H9 (cell line): ENCODE results near the gene CDC20. TPM values are rescaled to one million over a fixed set of nuclear protein-coding genes. Genes with fewer than 3 reads are reported as not detected.
"Not testable (repeated sequence)": the region's sequence is repeated elsewhere in the genome, so short reads cannot be mapped to it uniquely, and the experiment has no call there.

ENCODE experiments used
- DNase-seq: peaks from one replicate; pipeline ENCODE4 v3.0.0-alpha.2; 2017
- H2AFZ ChIP-seq: one replicate; pipeline ENCODE4 v1.6.1; 2013; ENCODE audit warnings: mild to moderate bottlenecking, low read length, control low read depth, moderate library complexity
- H2AK5ac ChIP-seq: 2 replicates; pipeline ENCODE4 v1.6.1; 2013; ENCODE audit warnings: low read length, control low read depth, mixed read lengths; ENCODE audit not compliant: insufficient read length
- H2BK120ac ChIP-seq: one replicate; pipeline ENCODE4 v1.6.1; 2013; ENCODE audit warnings: low read depth, mild to moderate bottlenecking, low read length, control low read depth, inconsistent platforms; ENCODE audit not compliant: poor library complexity, severe bottlenecking
- H2BK12ac ChIP-seq: 2 replicates; pipeline ENCODE4 v1.6.1; 2013; ENCODE audit warnings: low read length, control low read depth, mixed read lengths, low read depth; ENCODE audit not compliant: insufficient read length
- H2BK15ac ChIP-seq: 2 replicates; pipeline ENCODE4 v1.6.1; 2013; ENCODE audit warnings: low read depth, low read length, control low read depth
- H2BK20ac ChIP-seq: one replicate; pipeline ENCODE4 v1.6.1; 2013; ENCODE audit warnings: low read depth, mild to moderate bottlenecking, low read length, control low read depth, inconsistent platforms; ENCODE audit not compliant: poor library complexity, severe bottlenecking
- H2BK5ac ChIP-seq: 2 replicates; pipeline ENCODE4 v1.6.1; 2013; ENCODE audit warnings: low read length, control low read depth, mixed read lengths; ENCODE audit not compliant: insufficient read length
- H3K14ac ChIP-seq: 2 replicates; pipeline ENCODE4 v1.6.1; 2013; ENCODE audit warnings: low read length, control low read depth; ENCODE audit not compliant: insufficient read depth
- H3K18ac ChIP-seq: 2 replicates; pipeline ENCODE4 v1.6.1; 2013; ENCODE audit warnings: low read depth, mild to moderate bottlenecking, mixed read lengths, low read length, control low read depth; ENCODE audit not compliant: insufficient read length
- H3K23ac ChIP-seq: 2 replicates; pipeline ENCODE4 v1.6.1; 2013; ENCODE audit warnings: low read length, control low read depth, mixed read lengths, low read depth; ENCODE audit not compliant: insufficient read length
- H3K23me2 ChIP-seq: 2 replicates; pipeline ENCODE4 v1.6.1; 2013; ENCODE audit warnings: low read depth, mild to moderate bottlenecking, mixed read lengths, low read length, control low read depth; ENCODE audit not compliant: insufficient read length, poor library complexity, severe bottlenecking
- H3K27ac ChIP-seq: 2 replicates; pipeline ENCODE4 v1.5.1; 2013; ENCODE audit warnings: low read length, control low read depth, mixed read lengths, low read depth; ENCODE audit not compliant: insufficient read length
- H3K27me3 ChIP-seq: 2 replicates; pipeline ENCODE4 v1.6.1; 2013; ENCODE audit warnings: low read length, control low read depth, inconsistent platforms; ENCODE audit not compliant: insufficient read depth
- H3K4ac ChIP-seq: 2 replicates; pipeline ENCODE4 v1.6.1; 2013; ENCODE audit warnings: low read depth, mild to moderate bottlenecking, control low read depth, inconsistent platforms, low read length, moderate library complexity
- H3K4me1 ChIP-seq: 2 replicates; pipeline ENCODE4 v1.6.1; 2013; ENCODE audit warnings: low read length, control low read depth, inconsistent platforms; ENCODE audit not compliant: insufficient read depth
- H3K4me2 ChIP-seq: 2 replicates; pipeline ENCODE4 v1.6.1; 2013; ENCODE audit warnings: low read length, control low read depth, mixed read lengths; ENCODE audit not compliant: insufficient read length, insufficient read depth
- H3K56ac ChIP-seq: 2 replicates; pipeline ENCODE4 v1.6.1; 2013; ENCODE audit warnings: low read depth, mild to moderate bottlenecking, mixed read lengths, low read length, control low read depth; ENCODE audit not compliant: insufficient read length
- H3K79me1 ChIP-seq: 2 replicates; pipeline ENCODE4 v1.6.1; 2013; ENCODE audit warnings: low read depth, mild to moderate bottlenecking, moderate library complexity, low read length, control low read depth, inconsistent platforms; ENCODE audit not compliant: insufficient read depth, poor library complexity, severe bottlenecking
- H3K79me2 ChIP-seq: 2 replicates; pipeline ENCODE4 v1.6.1; 2013; ENCODE audit warnings: low read length, control low read depth, inconsistent platforms; ENCODE audit not compliant: insufficient read depth
- H3K9ac ChIP-seq: 2 replicates; pipeline ENCODE4 v1.6.1; 2013; ENCODE audit warnings: low read length, control low read depth, mixed read lengths; ENCODE audit not compliant: insufficient read length; ENCODE audit errors: extremely low read depth
- H3K9me3 ChIP-seq: one replicate; pipeline ENCODE4 v1.6.1; 2013; ENCODE audit warnings: low read depth, low read length, inconsistent platforms; ENCODE audit not compliant: control insufficient read depth
- H3T11ph ChIP-seq: one replicate; pipeline ENCODE4 v1.6.1; 2013; ENCODE audit warnings: mild to moderate bottlenecking, low read length, control low read depth, inconsistent platforms
- H4K20me1 ChIP-seq: one replicate; pipeline ENCODE4 v1.6.1; 2013; ENCODE audit not compliant: control insufficient read depth, insufficient read length, insufficient read depth
- H4K5ac ChIP-seq: 2 replicates; pipeline ENCODE4 v1.6.1; 2013; ENCODE audit warnings: low read depth, mild to moderate bottlenecking, mixed read lengths, low read length, control low read depth; ENCODE audit not compliant: insufficient read length
- H4K8ac ChIP-seq: replicated peaks from 2 replicates; pipeline ENCODE4 v1.6.1; 2013; ENCODE audit warnings: low read length, control low read depth, mixed read lengths, low read depth; ENCODE audit not compliant: insufficient read length
- H4K91ac ChIP-seq: 2 replicates; pipeline ENCODE4 v1.6.1; 2013; ENCODE audit warnings: low read depth, mild to moderate bottlenecking, moderate library complexity, mixed read lengths, low read length, control low read depth; ENCODE audit not compliant: insufficient read length
- H3K27ac Mint-ChIP-seq, 3 experiments: 2 replicates in 2 of 3; 3 replicates in 1 of 3; pipeline ENCODE4 v1.8.0; 2020 to 2021; ENCODE audit warnings: mixed read lengths in 3 of 3, mild to moderate bottlenecking in 1 of 3, moderate library complexity in 1 of 3
- H3K27me3 Mint-ChIP-seq: 2 replicates; pipeline ENCODE4 v1.8.0; 2021; ENCODE audit warnings: low read depth, mild to moderate bottlenecking, moderate library complexity, mixed read lengths
- H3K36me3 Mint-ChIP-seq, 3 experiments: 2 replicates in 2 of 3; 3 replicates in 1 of 3; pipeline ENCODE4 v1.8.0; 2020 to 2021; ENCODE audit warnings: low read depth in 3 of 3, mixed read lengths in 3 of 3; ENCODE audit not compliant: insufficient read depth in 1 of 3
- H3K4me1 Mint-ChIP-seq, 2 experiments: 2 replicates each; pipeline ENCODE4 v1.8.0; 2020; ENCODE audit warnings: mixed read lengths in 2 of 2
- H3K4me3 Mint-ChIP-seq, 2 experiments: 2 replicates in 1 of 2; 3 replicates in 1 of 2; pipeline ENCODE4 v1.8.0; 2020 to 2021; ENCODE audit warnings: mild to moderate bottlenecking in 2 of 2, mixed read lengths in 2 of 2, moderate library complexity in 1 of 2
- H3K9me3 Mint-ChIP-seq, 2 experiments: 2 replicates in 1 of 2; 3 replicates in 1 of 2; pipeline ENCODE4 v1.8.0; 2020; ENCODE audit warnings: mild to moderate bottlenecking in 2 of 2, mixed read lengths in 2 of 2, moderate library complexity in 1 of 2
- WGBS: extraction: QIAGEN DNeasy Blood & Tissue Kit; methylation state at CpG from one replicate; pipeline ENCODE4 v1.1.7; 2013; ENCODE audit warnings: missing lambda C conversion rate, low lambda C conversion rate, mixed read lengths; ENCODE audit not compliant: insufficient read length; ENCODE audit errors: extremely low coverage; 5-methylcytosine and 5-hydroxymethylcytosine counted together
- total RNA-seq: library from RNA; stranded (reverse); gene quantifications from 2 replicates; pipeline ENCODE4 v1.2.1, GENCODE V29; 2021
- TF ChIP-seq, protein P1 (sequence below): fragments of 200-600 bp; sonication (generic); conservative IDR thresholded peaks from 3 replicates; pipeline ENCODE4 v1.8.0; 2021; ENCODE audit warnings: antibody characterized with exemption, mild to moderate bottlenecking

The CDC20 gene
- total RNA-seq, 1 experiment from 2014 or later, result 246 TPM

DNA sequence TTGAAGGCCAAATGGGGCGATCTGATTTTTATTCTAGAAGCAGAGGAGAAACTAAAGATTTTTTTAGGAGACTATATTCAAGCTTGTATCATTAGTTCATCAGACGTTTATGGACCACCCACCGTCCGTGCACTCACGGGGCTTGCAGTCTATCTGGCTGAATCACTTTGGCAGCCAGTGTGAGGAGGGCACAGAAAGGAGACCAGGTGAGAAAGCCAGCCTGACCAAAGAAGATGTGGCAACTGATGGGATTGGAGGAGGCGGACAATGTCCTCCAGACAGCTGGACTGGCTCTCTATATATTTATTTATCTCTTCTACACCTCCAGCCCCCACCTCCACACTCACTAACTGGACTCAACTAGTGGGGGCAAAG lies 9.9 kb downstream of the CDC20 start:
- Histone ChIP-seq H2BK12ac (no peak overlapping the region), H3T11ph (no peak overlapping the region), H3K9ac (peak overlapping the region; percentile 55), H4K20me1 (no peaks in the 10 kb centered on the region), H3K23me2 (peaks cover 15% of the 10 kb centered on the region), H3K4me1 (no peaks in the 10 kb centered on the region; the same call in 1 of the 2 replicates), H3K4ac (no peak overlapping the region), H2BK20ac (no peak overlapping the region), H2AFZ (no peak overlapping the region), H2BK5ac (no peak overlapping the region), H3K4me2 (peak overlapping the region; percentile 45), H3K18ac (no peak overlapping the region), H4K91ac (no peak overlapping the region), H3K79me1 (no peaks in the 10 kb centered on the region), H2BK120ac (no peak overlapping the region), H2BK15ac (no peak overlapping the region), H3K27ac (no peak overlapping the region), H3K9me3 (no peaks in the 10 kb centered on the region), H2AK5ac (no peak overlapping the region), H3K27me3 (no peaks in the 10 kb centered on the region), H4K8ac (no peak overlapping the region), H3K14ac (no peak overlapping the region), H4K5ac (no peak overlapping the region), H3K79me2 (no peaks in the 10 kb centered on the region; the same call in 1 of the 2 replicates), H3K23ac (no peak overlapping the region), H3K56ac (no peak overlapping the region)
- Mint-ChIP-seq H3K9me3 (no peaks in the 10 kb centered on the region), H3K27me3 (no peaks in the 10 kb centered on the region), H3K4me3 (peak overlapping the region; percentile 69 to 83), H3K27ac (peak overlapping the region; percentile 2 to 96 (median 44); a peak in 6 of 7 replicates), H3K36me3 (peaks cover 13 to 17% (median 17%) of the 10 kb centered on the region in 3 experiments; a peak in 6 of 7 replicates), H3K4me1 (peaks cover 23 to 36% of the 10 kb centered on the region in 2 experiments)
- no peak for DNase-seq
- WGBS, result no CpG with 5 or more reads among the region's 6 CpGs
- TF ChIP-seq, protein P1, sequence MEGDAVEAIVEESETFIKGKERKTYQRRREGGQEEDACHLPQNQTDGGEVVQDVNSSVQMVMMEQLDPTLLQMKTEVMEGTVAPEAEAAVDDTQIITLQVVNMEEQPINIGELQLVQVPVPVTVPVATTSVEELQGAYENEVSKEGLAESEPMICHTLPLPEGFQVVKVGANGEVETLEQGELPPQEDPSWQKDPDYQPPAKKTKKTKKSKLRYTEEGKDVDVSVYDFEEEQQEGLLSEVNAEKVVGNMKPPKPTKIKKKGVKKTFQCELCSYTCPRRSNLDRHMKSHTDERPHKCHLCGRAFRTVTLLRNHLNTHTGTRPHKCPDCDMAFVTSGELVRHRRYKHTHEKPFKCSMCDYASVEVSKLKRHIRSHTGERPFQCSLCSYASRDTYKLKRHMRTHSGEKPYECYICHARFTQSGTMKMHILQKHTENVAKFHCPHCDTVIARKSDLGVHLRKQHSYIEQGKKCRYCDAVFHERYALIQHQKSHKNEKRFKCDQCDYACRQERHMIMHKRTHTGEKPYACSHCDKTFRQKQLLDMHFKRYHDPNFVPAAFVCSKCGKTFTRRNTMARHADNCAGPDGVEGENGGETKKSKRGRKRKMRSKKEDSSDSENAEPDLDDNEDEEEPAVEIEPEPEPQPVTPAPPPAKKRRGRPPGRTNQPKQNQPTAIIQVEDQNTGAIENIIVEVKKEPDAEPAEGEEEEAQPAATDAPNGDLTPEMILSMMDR, result no peak

DNA sequence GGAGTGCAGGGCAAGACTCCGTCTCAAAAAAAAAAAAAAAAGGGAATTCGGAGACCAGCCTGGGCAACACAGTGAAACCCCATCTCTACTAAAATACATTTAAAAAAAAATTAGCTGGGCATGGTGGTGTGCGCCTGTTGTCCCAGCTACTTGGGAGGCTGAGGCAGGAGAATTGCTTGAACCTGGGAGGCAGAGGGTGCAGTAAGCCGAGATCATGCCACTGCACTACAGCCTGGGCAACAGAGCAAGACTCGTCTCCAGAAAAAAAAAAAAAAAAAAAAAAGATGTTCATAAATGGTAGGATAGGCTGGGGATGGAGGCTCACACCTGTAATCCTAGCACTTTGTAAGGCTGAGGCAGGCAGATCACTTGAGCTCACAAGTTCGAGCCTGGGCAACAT lies 11.0 kb downstream of the CDC20 start:
- not testable (repeated sequence) for H3K79me2 ChIP-seq, H2BK20ac ChIP-seq

More for the DNA sequence above, 11.0 kb downstream of the CDC20 start:
- H3K23me2 ChIP-seq, result peaks cover 15% of the 10 kb centered on the region
- not testable (repeated sequence) for H3K4me3 Mint-ChIP-seq, H4K91ac ChIP-seq, H3K27me3 ChIP-seq, H3K9me3 Mint-ChIP-seq, H2BK15ac ChIP-seq, H4K8ac ChIP-seq, H3K23ac ChIP-seq, H2BK12ac ChIP-seq, H2BK120ac ChIP-seq, H2AK5ac ChIP-seq, H3K4me2 ChIP-seq, H3K27ac ChIP-seq, H4K5ac ChIP-seq, H2AFZ ChIP-seq, H3K14ac ChIP-seq, H3K36me3 Mint-ChIP-seq, H3K56ac ChIP-seq, H3T11ph ChIP-seq, H3K9me3 ChIP-seq, H3K27me3 Mint-ChIP-seq, H3K4me1 ChIP-seq, H3K18ac ChIP-seq, H3K4ac ChIP-seq, H2BK5ac ChIP-seq, H3K9ac ChIP-seq, DNase-seq, H3K79me1 ChIP-seq, H4K20me1 ChIP-seq, H3K27ac Mint-ChIP-seq
- H3K4me1 Mint-ChIP-seq, result peaks cover 23 to 30% of the 10 kb centered on the region in 2 experiments
- no CpG with 5 or more reads among the region's 6 CpGs for WGBS
